IPS DF 4.7 (cell line): ENCODE measurements around the gene ZNF302.
"Not testable (repeated sequence)": the region's sequence is repeated elsewhere in the genome, so short reads cannot be mapped to it uniquely, and the experiment has no call there.

ENCODE experiments used
- DNase-seq: peaks from one replicate; pipeline ENCODE4 v3.0.0-alpha.2; 2013; ENCODE audit warnings: low spot score; ENCODE audit errors: extremely low read depth

The ZNF302 gene

DNA sequence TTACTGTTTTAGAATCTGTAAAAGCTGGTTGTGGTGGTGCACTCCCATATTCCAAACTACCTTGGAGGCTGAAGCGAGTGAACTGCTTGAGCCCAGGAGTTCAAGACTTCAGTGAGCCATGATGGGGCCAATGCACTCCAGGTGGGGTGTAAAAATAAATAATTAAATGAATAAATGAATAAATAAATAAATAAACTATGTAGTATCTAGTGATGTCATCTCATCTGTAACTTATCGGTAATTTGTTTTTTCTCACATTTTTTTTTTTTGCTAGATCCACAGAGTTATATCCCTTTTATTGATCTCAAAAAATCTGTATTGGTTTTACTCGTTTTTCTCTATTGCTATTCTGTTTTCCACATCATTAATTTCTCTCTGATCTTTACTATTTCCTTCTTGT, 5.5 kb upstream of the ZNF302 start:
- DNase-seq = no peak

DNA sequence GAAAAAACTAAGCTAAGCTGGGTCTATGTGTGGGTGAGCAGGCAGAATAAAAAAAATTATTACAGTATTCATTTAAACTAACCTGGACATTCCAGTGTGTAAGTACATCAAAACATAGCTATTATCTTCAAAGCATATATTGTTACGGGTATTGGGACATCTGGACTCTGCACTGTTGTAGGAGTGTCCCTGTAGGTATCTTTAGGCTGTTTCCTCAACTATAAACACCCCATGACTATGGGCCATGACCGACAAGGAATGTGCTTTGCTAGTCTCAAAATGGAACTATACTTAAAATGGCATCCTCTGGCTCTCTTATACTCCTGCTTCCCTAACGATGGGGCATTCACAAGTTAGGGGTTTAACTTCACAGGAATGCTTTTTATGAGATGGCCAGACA, 3.9 kb upstream of the ZNF302 start:
- no peak for DNase-seq

DNA sequence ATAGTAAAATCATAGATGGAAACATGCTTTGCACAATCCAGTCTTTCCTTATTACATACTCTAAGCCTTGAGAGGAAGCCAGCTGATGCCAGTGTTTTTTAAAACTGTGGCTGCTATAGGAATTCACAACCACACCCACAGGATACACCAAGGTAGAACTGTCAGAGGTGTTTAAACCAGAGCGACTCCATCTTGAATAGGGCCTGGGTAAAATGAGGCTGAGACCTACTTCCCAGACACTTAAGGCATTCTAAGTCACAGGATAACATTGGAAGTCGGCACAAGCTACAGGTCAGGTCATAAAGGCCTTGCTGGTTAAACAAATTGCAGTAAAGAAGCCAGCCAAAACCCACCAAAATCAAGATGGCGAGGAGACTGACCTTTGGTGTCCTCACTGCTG, 2.2 kb upstream of the ZNF302 start:
- DNase-seq = no peak

DNA sequence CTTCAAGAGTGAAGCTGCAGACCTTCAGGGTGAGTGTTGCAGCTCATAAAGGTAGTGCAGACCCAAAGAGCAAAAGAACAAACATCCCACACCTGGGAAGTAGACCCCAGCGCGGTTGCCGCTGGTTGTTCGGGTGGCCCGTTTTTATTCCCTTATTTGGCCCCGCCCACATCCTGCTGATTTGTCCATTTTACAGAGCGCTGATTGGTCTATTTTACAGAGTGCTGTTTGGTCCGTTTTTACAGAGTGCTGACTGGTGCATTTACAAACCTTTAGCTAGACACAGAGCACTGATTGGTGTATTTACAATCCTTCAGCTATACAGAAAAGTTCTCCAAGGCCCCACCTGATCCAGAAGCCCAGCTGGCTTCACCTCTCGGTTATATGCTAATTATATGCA, 1.6 kb upstream of the ZNF302 start:
- DNase-seq = no peak

DNA sequence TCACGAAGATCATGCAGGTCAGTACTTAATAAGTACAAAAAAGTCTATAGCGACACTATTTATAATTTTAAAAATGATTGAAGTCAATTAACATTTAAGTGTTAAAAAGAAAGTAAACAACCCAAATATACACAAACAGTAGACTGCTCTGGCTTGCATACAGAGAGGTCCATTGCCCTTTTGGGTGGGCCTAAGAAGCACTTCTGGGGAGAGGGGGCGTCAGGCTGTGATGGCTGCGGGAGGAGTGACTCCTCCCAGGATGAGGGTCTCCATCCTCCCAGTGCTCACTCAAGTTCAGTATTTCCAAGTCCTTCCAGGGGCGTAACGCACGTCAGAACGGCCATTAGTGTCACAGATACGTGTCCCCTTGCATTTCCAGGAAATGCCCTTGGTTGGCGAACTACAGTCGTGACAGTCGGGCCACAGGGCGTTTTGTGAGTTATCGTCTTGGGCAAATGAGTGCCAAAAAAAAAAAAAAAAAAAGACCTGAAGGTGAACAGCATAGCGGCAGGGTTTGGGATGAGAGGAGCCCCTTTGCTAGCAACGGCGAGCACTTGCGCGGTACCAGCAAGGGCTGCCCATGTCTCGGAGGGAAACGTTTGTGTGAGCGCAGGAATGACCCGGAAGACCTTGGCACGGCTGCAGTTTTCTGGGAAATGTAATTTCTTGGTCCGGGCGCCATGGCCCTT, 637 bp upstream of the ZNF302 start, which contains the start of gene SCGB2B2:
SCGB2B2 (minus strand) TSS at position 463 of the 689 bp plus-strand sequence. CDS start 82,596 bp downstream, outside the sequence.
- peak; percentile 44 for DNase-seq

DNA sequence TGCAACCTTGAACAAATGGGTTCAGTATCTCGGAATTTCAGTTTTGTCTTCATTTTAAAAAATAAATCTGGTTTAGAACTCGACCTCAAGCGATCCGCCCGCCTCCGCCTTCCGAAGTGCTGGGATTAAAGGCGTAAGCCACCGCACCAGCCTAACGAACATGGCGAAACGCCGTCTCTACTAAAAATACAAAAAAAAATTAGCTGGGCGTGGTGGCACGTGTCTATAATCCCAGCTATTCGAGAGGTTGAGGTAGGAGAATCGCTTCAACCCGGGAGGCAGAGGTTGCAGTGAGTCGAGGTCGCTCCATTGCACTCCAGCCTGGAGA, 571 bp downstream of the ZNF302 start:
- DNase-seq = no peak

DNA sequence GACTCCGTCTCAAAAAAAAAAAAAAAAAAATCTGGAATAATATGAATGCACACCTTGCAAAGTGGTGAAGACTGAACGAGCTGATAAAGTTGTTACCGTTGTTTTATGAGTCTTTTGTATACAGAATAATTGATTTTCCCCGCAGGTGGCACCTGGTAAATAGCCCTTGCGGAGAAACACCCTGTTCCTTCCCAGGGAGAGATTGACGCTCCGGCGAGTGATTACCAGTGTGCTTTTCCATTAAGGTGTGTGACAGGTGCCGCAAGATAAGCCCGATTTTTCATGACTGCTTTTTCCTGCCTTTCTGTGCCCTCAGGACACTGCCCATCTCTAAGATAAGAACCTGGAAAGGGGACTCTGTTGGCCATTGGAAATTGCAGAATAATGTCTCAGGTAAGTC, 943 bp downstream of the ZNF302 start:
- DNase-seq = no peak

DNA sequence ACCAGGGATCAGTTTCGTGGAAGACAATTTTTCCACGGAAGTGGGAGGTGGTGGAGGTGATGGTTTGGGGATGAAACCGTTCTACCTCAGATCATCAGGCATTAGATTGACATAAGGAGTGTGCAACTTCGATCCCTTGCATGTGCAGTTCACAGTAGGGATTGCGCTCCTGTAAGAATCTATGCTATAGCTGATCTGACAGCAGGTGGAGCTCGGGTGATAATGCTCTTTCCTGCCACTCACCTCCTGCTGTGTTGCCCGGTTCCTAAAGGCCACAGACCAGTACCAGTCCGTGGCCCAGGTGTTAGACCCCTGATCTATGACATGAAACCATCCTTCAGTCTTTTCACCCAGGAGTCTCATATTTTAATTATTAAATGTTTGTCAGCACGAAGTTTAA, 4.0 kb downstream of the ZNF302 start:
- no peak for DNase-seq

DNA sequence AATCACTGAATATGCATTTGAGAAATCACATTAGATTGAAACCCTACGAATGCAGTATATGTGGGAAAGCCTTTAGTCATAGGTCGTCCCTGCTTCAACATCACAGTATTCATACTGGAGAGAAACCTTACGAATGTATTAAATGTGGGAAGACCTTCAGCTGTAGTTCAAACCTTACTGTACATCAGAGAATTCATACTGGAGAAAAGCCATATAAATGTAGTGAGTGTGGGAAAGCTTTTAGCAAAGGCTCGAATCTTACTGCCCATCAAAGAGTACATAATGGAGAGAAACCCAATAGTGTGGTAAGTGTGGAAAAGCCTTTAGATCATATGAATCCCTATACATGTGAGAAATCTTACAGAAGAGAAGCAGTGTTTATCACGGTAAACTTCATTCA, 7.8 kb downstream of the ZNF302 start:
- DNase-seq = not testable (repeated sequence)

DNA sequence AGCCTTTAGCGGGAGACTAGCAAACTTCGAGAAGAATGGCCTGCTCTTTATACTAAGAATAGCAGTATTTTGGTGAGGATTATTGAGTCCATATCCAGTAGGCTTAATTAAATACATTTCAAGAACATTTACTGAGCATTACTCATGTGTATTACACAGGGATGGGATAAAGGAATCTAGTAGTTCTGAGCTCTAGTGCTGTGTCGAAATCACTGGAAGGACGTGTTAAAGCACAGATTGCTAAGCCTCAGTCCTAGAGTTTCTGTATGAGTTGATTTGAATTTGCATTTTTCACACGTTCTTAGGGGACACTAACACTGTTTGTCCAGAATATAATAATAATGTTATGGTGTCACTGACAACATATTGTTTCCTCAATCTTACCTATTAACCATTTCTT, 9.0 kb downstream of the ZNF302 start:
- no peak for DNase-seq

DNA sequence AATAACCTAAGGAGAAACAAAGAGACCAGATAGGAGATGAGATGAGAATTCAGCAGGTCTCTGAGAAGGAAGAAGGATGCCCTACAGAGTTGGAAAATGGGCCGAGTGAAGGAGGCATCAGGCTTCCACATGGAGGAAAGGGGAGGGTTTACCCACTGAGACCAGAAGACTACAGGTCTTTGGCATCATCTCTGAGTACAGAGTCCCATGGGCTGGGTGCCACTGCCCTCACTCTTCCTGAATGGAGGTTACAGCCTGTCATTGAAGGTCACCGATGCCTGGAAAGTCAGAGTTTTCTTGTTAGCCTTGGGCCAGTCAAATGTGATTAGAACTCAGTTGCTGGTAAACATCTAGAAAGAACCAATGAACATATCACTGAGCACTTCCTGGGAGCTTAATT, 9.9 kb downstream of the ZNF302 start:
- DNase-seq = no peak

DNA sequence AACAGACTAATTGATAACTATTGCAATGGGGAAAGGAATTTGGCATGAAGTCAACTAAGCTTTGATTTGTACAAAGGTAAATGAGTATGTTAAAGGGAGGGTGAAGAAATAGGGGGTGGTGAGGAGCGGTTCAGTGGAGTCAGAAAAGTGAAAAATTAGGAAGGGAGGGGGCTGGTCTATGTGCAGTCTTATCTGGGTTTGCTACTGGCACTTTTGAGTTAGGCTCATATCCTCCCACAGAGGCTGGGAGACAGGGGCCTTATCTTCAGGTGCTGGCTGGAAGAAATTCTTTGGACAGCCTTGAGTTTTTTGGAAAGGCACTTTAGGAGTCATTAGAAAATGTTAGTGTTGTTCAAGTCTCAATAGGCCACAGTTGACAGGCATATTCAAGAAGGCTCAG, 11.1 kb downstream of the ZNF302 start:
- DNase-seq = no peak

DNA sequence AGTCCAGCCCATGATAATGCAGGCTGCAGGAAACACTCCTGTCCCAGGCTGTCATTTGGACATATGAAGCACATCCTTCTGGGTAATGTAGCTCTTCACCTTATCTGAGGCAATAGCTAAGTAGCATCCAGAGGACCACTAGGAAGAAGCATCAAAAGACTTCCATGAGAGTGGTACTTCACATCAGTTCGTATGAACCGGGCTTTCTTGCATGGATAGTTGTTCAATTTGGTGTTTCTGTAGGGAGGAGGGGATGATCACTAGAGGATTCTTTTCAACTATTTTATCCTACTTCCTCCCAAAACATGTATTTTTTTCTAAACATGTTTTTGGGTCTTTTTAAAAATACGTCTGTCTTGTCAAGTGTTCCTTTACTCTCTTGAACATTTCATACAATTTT, 12.9 kb downstream of the ZNF302 start:
- no peak for DNase-seq

DNA sequence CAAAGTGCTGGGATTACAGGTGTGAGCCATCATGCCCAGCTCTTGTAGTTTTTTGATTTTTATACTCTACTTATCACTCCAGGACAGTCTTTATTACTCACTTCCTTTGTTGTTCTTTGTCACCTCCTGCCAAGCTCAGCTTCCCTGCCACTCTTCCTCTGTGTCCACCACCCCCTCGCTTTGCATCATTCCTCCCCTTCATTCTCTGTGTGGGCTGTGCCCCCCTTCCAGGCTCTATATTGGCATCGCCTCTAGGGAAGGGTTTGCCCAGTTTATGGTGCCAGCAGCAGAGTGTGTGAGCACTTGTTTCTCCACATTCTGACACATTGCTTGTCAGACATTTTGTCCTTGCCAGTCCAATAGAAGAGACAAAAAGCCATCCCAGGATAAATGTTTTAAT, 15.1 kb downstream of the ZNF302 start:
- DNase-seq = no peak

DNA sequence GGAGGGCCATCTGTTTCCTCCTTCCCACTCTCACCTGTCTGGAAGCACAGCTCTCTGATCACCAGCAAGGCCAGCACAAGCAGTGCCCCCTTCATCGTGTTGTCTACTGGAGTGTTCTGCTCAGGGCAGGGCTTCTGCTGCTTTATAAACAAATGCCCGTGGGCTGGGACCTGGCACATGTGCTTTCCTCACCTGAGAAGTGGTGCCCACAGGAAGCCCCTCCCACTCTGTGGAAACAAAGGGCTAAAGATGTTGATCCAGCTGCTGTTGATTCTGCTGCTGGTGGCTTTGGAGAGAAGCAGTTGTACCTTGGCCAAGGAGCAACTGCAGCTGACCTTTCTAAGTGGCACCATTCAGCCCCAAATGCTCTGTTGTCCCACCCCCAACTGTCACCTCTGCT, 30.2 kb downstream of the ZNF302 start:
- no peak for DNase-seq

DNA sequence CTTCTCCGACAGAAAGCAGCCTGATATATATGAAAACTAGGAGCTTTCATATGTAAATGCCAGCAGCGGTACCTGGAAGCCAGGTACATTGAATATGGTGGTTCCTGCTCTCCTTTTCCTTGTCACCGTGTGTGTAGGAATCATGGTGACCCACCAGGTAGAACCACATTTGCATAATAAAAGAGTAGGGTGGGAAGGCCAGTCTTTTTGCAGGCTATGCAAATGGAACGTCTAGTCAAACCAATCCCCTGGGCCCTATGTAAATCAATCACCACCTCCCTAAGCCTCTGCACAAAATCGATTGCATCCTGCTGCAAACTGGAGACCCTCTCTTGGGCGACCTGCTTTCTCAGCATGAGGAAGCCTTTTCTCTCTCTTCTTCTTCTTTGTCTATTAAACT, 34.4 kb downstream of the ZNF302 start:
- no peak for DNase-seq

DNA sequence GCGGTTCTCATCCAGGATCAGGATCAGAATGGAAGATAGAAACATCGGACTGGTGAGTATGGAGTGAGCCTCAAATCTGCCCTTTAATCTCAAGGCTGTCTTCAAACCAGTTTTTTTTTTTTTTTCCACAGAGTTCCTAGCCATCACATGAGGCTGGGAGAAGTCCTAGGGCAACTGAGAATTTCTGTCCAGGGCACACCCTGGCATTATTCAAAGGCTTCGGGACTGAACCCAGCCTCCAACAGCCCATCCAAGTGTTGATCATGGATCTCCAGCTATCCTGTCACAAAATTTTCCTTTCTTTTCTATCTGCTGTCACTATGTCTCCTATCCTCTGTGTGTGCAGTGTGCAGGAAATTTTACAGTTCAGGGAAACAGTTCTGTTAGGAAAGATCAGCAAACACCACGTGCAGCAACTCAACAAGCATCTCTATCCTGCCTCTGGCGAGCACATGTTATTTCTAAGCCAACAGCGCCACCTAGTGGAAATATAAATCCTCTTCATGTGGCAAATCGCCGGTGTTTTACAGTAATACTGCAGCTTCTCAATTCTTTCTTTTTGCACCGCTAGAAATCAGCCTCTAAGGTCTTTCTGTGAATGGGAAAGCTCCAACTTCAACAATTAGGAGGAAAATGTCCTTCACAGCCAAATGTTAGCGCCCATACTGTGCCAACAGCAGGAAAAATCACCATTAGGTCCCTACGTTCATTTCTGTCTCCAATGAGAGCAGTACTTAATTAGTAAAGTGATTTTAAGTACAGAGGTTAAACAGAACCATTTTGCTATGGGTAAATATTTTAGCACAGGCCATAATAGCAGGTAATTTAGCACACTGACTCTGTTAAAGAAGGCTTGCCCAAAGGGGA, 35.1 kb downstream of the ZNF302 start:
- no peak for DNase-seq

DNA sequence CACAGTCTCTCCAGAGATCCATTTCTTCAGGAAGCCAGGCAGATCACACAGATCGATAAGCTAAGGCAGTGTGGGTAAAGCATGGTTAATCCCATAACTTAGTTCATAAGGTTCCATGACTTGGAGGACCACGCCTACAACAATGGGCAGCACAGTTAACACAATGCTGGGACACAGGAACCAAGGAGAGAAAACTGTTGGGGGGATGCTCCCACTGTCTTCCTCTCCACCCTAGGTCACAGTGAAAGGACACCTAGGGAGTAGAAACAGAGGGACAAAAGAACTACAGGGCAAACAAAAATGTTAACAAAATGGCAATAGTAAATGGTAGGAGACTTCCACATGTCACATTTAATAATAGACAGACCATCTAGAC, 35.8 kb downstream of the ZNF302 start:
- DNase-seq = no peak

DNA sequence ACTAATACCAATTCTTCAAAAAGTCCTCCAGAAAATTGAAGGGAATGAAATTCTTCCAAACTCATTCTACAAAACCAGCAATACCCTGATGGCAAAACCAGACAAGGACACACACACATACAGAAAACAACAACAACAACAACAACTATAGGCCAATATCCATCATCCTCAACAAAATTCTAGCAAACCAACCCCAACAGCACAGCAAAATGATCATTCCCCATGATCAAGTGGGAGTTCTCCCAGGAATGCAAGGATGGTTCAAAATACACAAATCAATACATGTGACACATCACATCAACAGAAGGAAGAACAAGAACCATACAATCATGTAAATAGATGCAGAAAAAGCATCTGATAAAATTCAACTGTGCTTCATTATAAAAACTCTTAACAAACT, 37.9 kb downstream of the ZNF302 start:
- no peak for DNase-seq

DNA sequence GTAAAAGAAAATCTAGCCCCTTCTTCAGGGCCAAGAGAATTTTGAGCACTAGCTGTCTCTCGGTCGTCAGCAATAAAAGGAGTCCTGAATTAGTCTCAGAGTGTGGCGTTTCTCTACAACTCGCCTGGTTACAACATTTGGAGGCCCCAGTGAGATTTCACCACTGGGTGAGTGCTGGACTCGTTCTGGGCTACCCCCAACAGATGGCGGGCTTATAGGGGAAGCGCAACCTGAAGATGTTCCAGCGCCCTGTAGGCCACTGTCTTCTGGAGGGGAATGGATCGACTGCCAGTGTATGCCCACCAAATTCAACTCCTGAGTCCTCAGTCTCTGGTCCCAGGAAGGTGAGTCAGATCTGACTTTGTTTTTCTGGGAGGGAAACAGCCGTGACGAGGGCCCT, 44.9 kb downstream of the ZNF302 start:
- DNase-seq = no peak

DNA sequence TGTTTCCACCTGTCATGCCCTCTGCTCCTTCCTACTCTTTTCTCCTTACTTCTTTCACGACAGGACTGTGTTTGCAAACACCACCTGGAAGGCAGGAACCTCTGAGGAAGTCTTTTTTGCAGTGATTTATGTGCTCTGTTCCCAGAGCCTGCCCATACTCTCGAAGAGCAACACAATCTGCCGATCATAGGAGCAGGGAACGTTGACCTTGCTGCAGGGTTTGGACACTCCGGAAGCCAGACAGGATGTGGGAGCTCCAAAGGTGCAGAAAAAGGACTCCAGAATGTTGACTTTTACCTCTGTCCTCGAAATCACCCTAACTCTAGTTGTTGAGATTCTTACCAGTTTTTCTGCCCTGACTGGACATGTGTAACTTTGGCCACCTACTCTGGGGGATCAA, 47.9 kb downstream of the ZNF302 start:
- no peak for DNase-seq

DNA sequence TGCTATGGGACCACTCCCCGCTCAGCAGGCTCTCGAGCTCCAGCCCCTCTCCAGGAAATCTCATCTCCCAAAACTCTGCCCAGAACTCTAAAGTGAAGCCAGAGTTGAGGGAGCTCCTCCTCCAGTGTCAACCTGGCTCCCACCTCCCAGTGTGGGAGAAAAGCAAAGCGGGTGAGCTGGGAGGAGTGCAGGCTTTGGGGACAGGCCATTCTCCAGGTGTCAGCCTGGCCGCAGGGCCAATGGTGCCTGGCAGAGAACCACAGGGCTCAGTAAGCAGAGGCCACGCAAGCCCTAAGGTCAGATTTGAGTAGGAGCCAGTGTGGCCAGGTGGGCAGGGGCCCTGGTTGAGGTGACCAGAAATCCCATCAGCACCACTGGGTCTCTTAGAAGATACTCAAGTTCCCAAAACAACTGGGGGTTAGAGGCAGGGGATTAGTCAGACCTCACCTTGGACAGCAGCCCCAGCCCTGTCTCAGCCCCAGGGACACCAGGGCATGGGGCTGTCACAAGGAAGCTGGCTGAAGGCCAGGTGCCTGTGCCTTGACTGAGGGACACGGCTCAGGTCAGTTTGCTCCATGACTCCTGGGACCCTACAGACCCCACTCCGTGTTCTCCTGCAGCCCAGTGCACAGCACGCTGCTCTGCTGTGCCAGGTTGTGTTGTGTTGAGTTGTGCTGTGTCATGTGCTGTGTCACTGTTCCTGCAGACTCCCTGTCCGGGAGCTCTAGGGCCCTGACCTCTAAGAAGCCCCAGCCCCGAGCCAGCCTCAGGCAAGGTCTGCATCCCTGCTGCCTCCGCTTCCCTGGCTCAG, 53.7 kb downstream of the ZNF302 start:
- no peak for DNase-seq
